WERI-Rb-1 (cell line): ENCODE measurements around the gene INTS13.

ENCODE experiments used
- DNase-seq: peaks from one replicate; pipeline ENCODE4 v3.0.0-alpha.2; 2020
- H3K27ac ChIP-seq: fragments of 250-450 bp; sonication (Bioruptor Pico); 2 replicates; pipeline ENCODE4 v1.5.1; 2020; ENCODE audit warnings: mild to moderate bottlenecking, moderate library complexity
- H3K27me3 ChIP-seq: fragments of 250-450 bp; sonication (Bioruptor Pico); 2 replicates; pipeline ENCODE4 v1.5.1; 2021; ENCODE audit warnings: mild to moderate bottlenecking, low read depth, moderate library complexity; ENCODE audit not compliant: insufficient read depth, severe bottlenecking
- H3K36me3 ChIP-seq: fragments of 250-450 bp; sonication (Bioruptor Pico); 2 replicates; pipeline ENCODE4 v1.5.1; 2020; ENCODE audit warnings: mild to moderate bottlenecking, moderate library complexity
- H3K4me3 ChIP-seq: 2 replicates; pipeline ENCODE4 v1.5.1; 2011; ENCODE audit warnings: low read depth, mild to moderate bottlenecking, control low read depth, low read length
- H3K9me3 ChIP-seq: fragments of 250-450 bp; sonication (Bioruptor Pico); 2 replicates; pipeline ENCODE4 v1.5.1; 2021; ENCODE audit warnings: mild to moderate bottlenecking, moderate library complexity; ENCODE audit not compliant: severe bottlenecking
- CTCF ChIP-seq: IDR thresholded peaks from 2 replicates; pipeline ENCODE4 v1.5.1; 2011; ENCODE audit warnings: low read depth, mild to moderate bottlenecking, control low read depth, inconsistent platforms, low read length

Gene INTS13

GRCh38 chr12:26871985-26872384 lies 65.8 kb downstream of the INTS13 start:
- H3K27ac ChIP-seq: no peak overlapping the region
- no peak for DNase-seq
- H3K36me3 ChIP-seq: no peaks in the 10 kb centered on the region
- no peaks in the 10 kb centered on the region for H3K9me3 ChIP-seq
- TF ChIP-seq CTCF: no peak
- no peak overlapping the region for H3K4me3 ChIP-seq
- H3K27me3 ChIP-seq: no peaks in the 10 kb centered on the region

GRCh38 chr12:26870491-26871419 lies 67.0 kb downstream of the INTS13 start:
- Histone ChIP-seq H3K27me3 (no peaks in the 10 kb centered on the region), H3K36me3 (no peaks in the 10 kb centered on the region), H3K4me3 (no peak overlapping the region), H3K27ac (no peak overlapping the region), H3K9me3 (no peaks in the 10 kb centered on the region)
- DNase-seq: no peak
- TF ChIP-seq CTCF: no peak

GRCh38 chr12:26869908-26870459 lies 67.8 kb downstream of the INTS13 start:
- DNase-seq: no peak
- Histone ChIP-seq H3K36me3 (no peaks in the 10 kb centered on the region), H3K27me3 (no peaks in the 10 kb centered on the region), H3K27ac (no peak overlapping the region), H3K4me3 (no peak overlapping the region), H3K9me3 (no peaks in the 10 kb centered on the region)
- no peak for TF ChIP-seq CTCF

- no peak for TF ChIP-seq CTCF
- Histone ChIP-seq H3K9me3 (no peaks in the 10 kb centered on the region), H3K36me3 (no peaks in the 10 kb centered on the region), H3K4me3 (no peak overlapping the region), H3K27me3 (no peaks in the 10 kb centered on the region), H3K27ac (no peak overlapping the region)
- DNase-seq: no peak
These were observed 68.7 kb downstream of the INTS13 start for GRCh38 chr12:26869104-26869494.

GRCh38 chr12:26868447-26869103 lies 69.2 kb downstream of the INTS13 start:
- no peaks in the 10 kb centered on the region for H3K9me3 ChIP-seq
- no peaks in the 10 kb centered on the region for H3K36me3 ChIP-seq
- no peak overlapping the region for H3K4me3 ChIP-seq
- no peaks in the 10 kb centered on the region for H3K27me3 ChIP-seq
- no peak for DNase-seq
- H3K27ac ChIP-seq: no peak overlapping the region
- no peak for TF ChIP-seq CTCF
